Activated CD8-positive, alpha-beta T cell treated with anti-CD3 and anti-CD28 coated beads, Interleukin-2, amount 10 ng/mL, durations not matched to agents 7 days and 5 days (primary cell): ENCODE measurements around the gene AGAP3. TPM values are rescaled to one million over a fixed set of nuclear protein-coding genes. Genes with fewer than 3 reads are reported as not detected.

Source experiments
- ATAC-seq: fragments of 150-1000 bp; cut with Tn5 transposase; one replicate; pipeline ENCODE4 v1.10.0; 2021; ENCODE audit warnings: moderate library complexity
- CTCF ChIA-PET: fragments of 350-600 bp; sonication (Branson Sonifier 250); formaldehyde crosslinking; loops from one replicate; lab custom pipeline; 2021; ENCODE audit warnings: antibody characterized with exemption; lab: Charles Lee
- POLR2A ChIA-PET: fragments of 350-600 bp; sonication (Branson Sonifier 250); formaldehyde crosslinking; loops from one replicate; lab custom pipeline; 2021; ENCODE audit warnings: antibody characterized with exemption; lab: Charles Lee
- DNase-seq: peaks from one replicate; pipeline ENCODE4 v3.0.0-alpha.2; 2020
- H3K27ac Mint-ChIP-seq: one replicate; pipeline ENCODE4 v1.8.0; 2021; ENCODE audit warnings: mild to moderate bottlenecking, mixed read lengths
- H3K27me3 Mint-ChIP-seq: one replicate; pipeline ENCODE4 v1.8.0; 2021; ENCODE audit warnings: low read depth, mixed read lengths
- H3K36me3 Mint-ChIP-seq: one replicate; pipeline ENCODE4 v1.8.0; 2021; ENCODE audit warnings: low read depth, mixed read lengths
- H3K4me1 Mint-ChIP-seq: one replicate; pipeline ENCODE4 v1.8.0; 2021; ENCODE audit warnings: low read depth, mixed read lengths
- H3K4me3 Mint-ChIP-seq: one replicate; pipeline ENCODE4 v1.8.0; 2021; ENCODE audit warnings: mild to moderate bottlenecking, mixed read lengths
- H3K9me3 Mint-ChIP-seq: one replicate; pipeline ENCODE4 v1.8.0; 2022; ENCODE audit warnings: mixed read lengths; ENCODE audit not compliant: insufficient read depth
- total RNA-seq, 2 experiments: library from RNA; stranded (reverse); gene quantifications; one replicate each; pipeline ENCODE4 v1.2.3, GENCODE V29; 2021

Gene AGAP3
- total RNA-seq, 2 experiments from 2014 or later, result 12.1 to 12.6 TPM

- peaks cover 52% of the 10 kb centered on the region for H3K4me1 Mint-ChIP-seq
Observed at GRCh38 chr7:151085329-151085690, 965 bp upstream of the AGAP3 start.

GRCh38 chr7:151086802-151087244 lies 548 bp downstream of the AGAP3 start:
- peak overlapping the region; percentile 80 for H3K4me3 Mint-ChIP-seq
- H3K36me3 Mint-ChIP-seq, result peaks cover 6% of the 10 kb centered on the region
- ChIA-PET POLR2A (no interaction called here), CTCF (no interaction called here)
- no peak for ATAC-seq
- H3K27ac Mint-ChIP-seq, result peak overlapping the region; percentile 82
- DNase-seq, result peak; percentile 45
- H3K27me3 Mint-ChIP-seq, result peaks cover 30% of the 10 kb centered on the region
- no peaks in the 10 kb centered on the region for H3K9me3 Mint-ChIP-seq
- H3K4me1 Mint-ChIP-seq, result peaks cover 43% of the 10 kb centered on the region

More at GRCh38 chr7:151085329-151085690, 965 bp upstream of the AGAP3 start:
- no peak for DNase-seq
- ATAC-seq, result no peak
- CTCF ChIA-PET, result interaction anchor here (1.1 to 1.4 kb wide), 4 partner anchors 26 to 100 kb away, joined by 3 to 10 read pairs (median 4); partner anchors contain the start of gene ABCB8
- peak overlapping the region; percentile 0 for H3K27ac Mint-ChIP-seq
- peaks cover 30% of the 10 kb centered on the region for H3K27me3 Mint-ChIP-seq
- peaks cover 6% of the 10 kb centered on the region for H3K36me3 Mint-ChIP-seq
- POLR2A ChIA-PET, result no interaction called here
- peak overlapping the region; percentile 80 for H3K4me3 Mint-ChIP-seq
- H3K9me3 Mint-ChIP-seq, result no peaks in the 10 kb centered on the region

GRCh38 chr7:151087245-151088018 lies 1.2 kb downstream of the AGAP3 start:
- Mint-ChIP-seq H3K9me3 (no peaks in the 10 kb centered on the region), H3K4me3 (peak overlapping the region; percentile 80), H3K36me3 (peaks cover 4% of the 10 kb centered on the region), H3K27me3 (peaks cover 30% of the 10 kb centered on the region), H3K27ac (no peak overlapping the region), H3K4me1 (peaks cover 37% of the 10 kb centered on the region)
- DNase-seq (peak; percentile 30), ATAC-seq (peak; percentile 9)
- CTCF ChIA-PET, result interaction anchor here (1.2 to 1.5 kb wide), 3 partner anchors 18 to 36 kb away, joined by 3 to 8 read pairs (median 4); no protein-coding TSS in a partner anchor
- POLR2A ChIA-PET, result interaction anchor here (0.8 kb wide), 1 partner anchor 28 kb away, joined by 3 read pairs; no protein-coding TSS in a partner anchor

GRCh38 chr7:151088019-151088855 lies 2.0 kb downstream of the AGAP3 start:
- ATAC-seq, result no peak
- no peaks in the 10 kb centered on the region for H3K9me3 Mint-ChIP-seq
- no peaks in the 10 kb centered on the region for H3K36me3 Mint-ChIP-seq
- peak overlapping the region; percentile 31 for H3K4me3 Mint-ChIP-seq
- H3K4me1 Mint-ChIP-seq, result peaks cover 33% of the 10 kb centered on the region
- peaks cover 30% of the 10 kb centered on the region for H3K27me3 Mint-ChIP-seq
- no peak for DNase-seq
- ChIA-PET POLR2A (interaction anchor here (0.8 kb wide), 1 partner anchor 27 kb away, joined by 3 read pairs; no protein-coding TSS in a partner anchor), CTCF (interaction anchor here (0.9 to 1.5 kb wide), 4 partner anchors 17 to 190 kb away, joined by 3 to 8 read pairs (median 4); no protein-coding TSS in a partner anchor)
- no peak overlapping the region for H3K27ac Mint-ChIP-seq

GRCh38 chr7:151088856-151089699 lies 2.8 kb downstream of the AGAP3 start:
- ATAC-seq (no peak), DNase-seq (no peak)
- Mint-ChIP-seq H3K27ac (no peak overlapping the region), H3K27me3 (peaks cover 30% of the 10 kb centered on the region), H3K9me3 (no peaks in the 10 kb centered on the region), H3K4me1 (peaks cover 28% of the 10 kb centered on the region), H3K36me3 (no peaks in the 10 kb centered on the region), H3K4me3 (peak overlapping the region; percentile 1)
- ChIA-PET POLR2A (interaction anchor here (1.0 kb wide), 1 partner anchor 31 kb away, joined by 3 read pairs; no protein-coding TSS in a partner anchor), CTCF (interaction anchor here (0.9 to 1.3 kb wide), 3 partner anchors 16 to 191 kb away, joined by 3 to 4 read pairs (median 4); no protein-coding TSS in a partner anchor)

GRCh38 chr7:151089893-151090730 lies 3.8 kb downstream of the AGAP3 start:
- Mint-ChIP-seq H3K4me3 (no peak overlapping the region), H3K9me3 (no peaks in the 10 kb centered on the region), H3K27me3 (peaks cover 25% of the 10 kb centered on the region), H3K4me1 (peaks cover 24% of the 10 kb centered on the region), H3K27ac (no peak overlapping the region), H3K36me3 (no peaks in the 10 kb centered on the region)
- POLR2A ChIA-PET, result interaction anchor here (1.0 kb wide), 1 partner anchor 32 kb away, joined by 3 read pairs; no protein-coding TSS in a partner anchor
- DNase-seq, result no peak
- ATAC-seq, result no peak
- CTCF ChIA-PET, result interaction anchor here (1.0 to 1.2 kb wide), 2 partner anchors 20 to 31 kb away, joined by 3 read pairs; no protein-coding TSS in a partner anchor

- H3K9me3 Mint-ChIP-seq, result no peaks in the 10 kb centered on the region
- no peaks in the 10 kb centered on the region for H3K36me3 Mint-ChIP-seq
- ATAC-seq (no peak), DNase-seq (no peak)
- CTCF ChIA-PET, result interaction anchor here (1.0 to 1.2 kb wide), 2 partner anchors 19 to 32 kb away, joined by 3 read pairs; no protein-coding TSS in a partner anchor
- POLR2A ChIA-PET, result no interaction called here
- H3K4me1 Mint-ChIP-seq, result peaks cover 15% of the 10 kb centered on the region
- no peak overlapping the region for H3K27ac Mint-ChIP-seq
- H3K4me3 Mint-ChIP-seq, result no peak overlapping the region
- peaks cover 16% of the 10 kb centered on the region for H3K27me3 Mint-ChIP-seq
Observed at GRCh38 chr7:151091003-151091402, 4.7 kb downstream of the AGAP3 start.

GRCh38 chr7:151091431-151091830 lies 5.2 kb downstream of the AGAP3 start:
- no peak overlapping the region for H3K27ac Mint-ChIP-seq
- no peaks in the 10 kb centered on the region for H3K36me3 Mint-ChIP-seq
- peak; percentile 41 for DNase-seq
- ChIA-PET POLR2A (no interaction called here), CTCF (interaction anchor here (0.5 kb wide), 1 partner anchor 213 kb away, joined by 3 read pairs; no protein-coding TSS in a partner anchor)
- peaks cover 16% of the 10 kb centered on the region for H3K27me3 Mint-ChIP-seq
- ATAC-seq, result no peak
- no peaks in the 10 kb centered on the region for H3K9me3 Mint-ChIP-seq
- no peak overlapping the region for H3K4me3 Mint-ChIP-seq
- H3K4me1 Mint-ChIP-seq, result peaks cover 14% of the 10 kb centered on the region

GRCh38 chr7:151091988-151092387 lies 5.7 kb downstream of the AGAP3 start:
- H3K27ac Mint-ChIP-seq, result no peak overlapping the region
- no peak for DNase-seq

GRCh38 chr7:151093748-151094147 lies 7.5 kb downstream of the AGAP3 start:
- DNase-seq (no peak), ATAC-seq (no peak)
- H3K27me3 Mint-ChIP-seq, result peaks cover 7% of the 10 kb centered on the region
- H3K36me3 Mint-ChIP-seq, result no peaks in the 10 kb centered on the region
- H3K4me1 Mint-ChIP-seq, result peaks cover 4% of the 10 kb centered on the region
- ChIA-PET CTCF (interaction anchor here (1.0 kb wide), 1 partner anchor 17 kb away, joined by 4 read pairs; no protein-coding TSS in a partner anchor), POLR2A (no interaction called here)
- no peak overlapping the region for H3K4me3 Mint-ChIP-seq
- no peaks in the 10 kb centered on the region for H3K9me3 Mint-ChIP-seq
- H3K27ac Mint-ChIP-seq, result no peak overlapping the region

More at GRCh38 chr7:151091988-151092387, 5.7 kb downstream of the AGAP3 start:
- Mint-ChIP-seq H3K4me3 (no peak overlapping the region), H3K27me3 (peaks cover 14% of the 10 kb centered on the region), H3K36me3 (no peaks in the 10 kb centered on the region), H3K4me1 (peaks cover 13% of the 10 kb centered on the region), H3K9me3 (no peaks in the 10 kb centered on the region)
- ATAC-seq, result no peak
- ChIA-PET CTCF (interaction anchor here (0.5 to 1.0 kb wide), 2 partner anchors 20 to 214 kb away, joined by 3 read pairs; no protein-coding TSS in a partner anchor), POLR2A (no interaction called here)
